BJ (cell line): ENCODE results near the gene MARK3. TPM values are rescaled to one million over a fixed set of nuclear protein-coding genes. Genes with fewer than 3 reads are reported as not detected.
A peak's percentile ranks its signal among the peaks of the same experiment; 100 is the strongest.

Experiments
- CTCF ChIA-PET: fragments of 350-600 bp; formaldehyde crosslinking; extraction: SDS; loops from one replicate; lab custom pipeline; 2021; ENCODE audit warnings: antibody characterized with exemption, inconsistent platforms; lab: Yijun Ruan, JAX
- POLR2A ChIA-PET: fragments of 300-600 bp; sonication (Branson Sonifier 250); formaldehyde crosslinking; extraction: SDS; loops from one replicate; lab custom pipeline; 2021; ENCODE audit warnings: antibody characterized with exemption; lab: Charles Lee
- DNase-seq: peaks from one replicate; pipeline ENCODE4 v3.0.0-alpha.2; 2011; ENCODE audit warnings: low read depth
- H3K27me3 ChIP-seq: 2 replicates; pipeline ENCODE4 v1.6.0; 2011; ENCODE audit warnings: low read length; ENCODE audit not compliant: control insufficient read depth, insufficient read depth
- H3K36me3 ChIP-seq: 2 replicates; pipeline ENCODE4 v1.5.1; 2011; ENCODE audit warnings: low read length; ENCODE audit not compliant: control insufficient read depth, insufficient read depth
- H3K4me3 ChIP-seq: 2 replicates; pipeline ENCODE4 v1.5.1; 2011; ENCODE audit warnings: low read depth, mild to moderate bottlenecking, control low read depth, low read length
- polyA plus RNA-seq: library from polyadenylated mRNA; depleted of rRNA; stranded (reverse); fragments of >200 nt; gene quantifications from 2 replicates; pipeline ENCODE4 v1.2.3, GENCODE V29; 2011
- TF ChIP-seq, protein P1 (sequence below): IDR thresholded peaks from 2 replicates; pipeline ENCODE4 v1.5.1; 2011; ENCODE audit warnings: low read depth, mild to moderate bottlenecking, control low read depth, inconsistent platforms, low read length, moderate library complexity; ENCODE audit not compliant: insufficient read depth

Gene MARK3
- polyA plus RNA-seq, 1 experiment: 73.9 TPM

DNA sequence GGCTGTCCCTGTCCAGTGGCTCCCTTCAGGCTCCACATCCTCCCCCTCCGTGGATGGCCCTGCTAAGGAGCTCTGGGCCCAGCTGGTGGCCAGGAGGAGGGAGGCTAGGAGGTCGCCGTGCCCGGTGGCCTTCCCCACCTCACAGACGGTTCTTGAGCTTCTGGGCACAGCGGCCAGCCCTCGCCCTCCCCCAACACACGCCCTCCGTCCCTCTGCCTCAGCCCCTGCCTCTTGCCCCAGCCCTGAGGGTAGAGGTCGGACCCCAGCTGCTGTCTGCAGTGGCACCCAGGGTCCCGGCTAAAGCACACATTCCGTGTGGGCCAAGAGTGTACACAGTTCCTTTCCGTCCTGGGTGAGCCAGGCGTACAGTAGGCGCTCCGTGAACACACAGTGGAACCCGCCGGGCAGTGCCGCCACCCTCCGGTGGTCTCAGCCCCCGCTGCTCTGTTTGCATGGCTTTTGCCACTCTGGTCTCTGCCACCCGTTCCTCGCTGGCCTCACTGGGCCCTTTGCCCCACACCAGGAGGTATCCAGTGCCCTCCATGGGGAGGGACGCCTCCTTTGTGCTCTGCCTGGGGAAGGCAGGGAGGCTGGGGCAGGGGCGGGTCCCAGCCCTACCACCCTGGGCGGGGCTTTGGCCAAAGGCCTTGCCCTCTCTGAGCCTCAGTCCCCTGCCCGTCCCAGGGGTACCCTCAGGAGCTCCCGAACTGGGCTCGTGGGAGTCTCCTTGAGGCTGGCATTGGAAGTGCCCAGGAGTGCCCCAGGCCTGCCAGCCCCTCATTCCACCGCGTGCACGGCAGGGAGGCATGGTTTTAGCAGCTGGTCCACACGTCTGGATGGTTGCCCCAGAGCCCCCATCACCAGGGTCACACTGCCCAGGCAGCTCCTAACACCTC lies 156.7 kb downstream of the MARK3 start:
- ChIA-PET POLR2A (no interaction called here), CTCF (interaction anchor here (0.6 to 15.2 kb wide), 6 partner anchors 11 to 51 kb away, joined by 3 to 228 read pairs (median 12); partner anchors contain the start of genes CKB and TRMT61A)
- TF ChIP-seq, protein P1, sequence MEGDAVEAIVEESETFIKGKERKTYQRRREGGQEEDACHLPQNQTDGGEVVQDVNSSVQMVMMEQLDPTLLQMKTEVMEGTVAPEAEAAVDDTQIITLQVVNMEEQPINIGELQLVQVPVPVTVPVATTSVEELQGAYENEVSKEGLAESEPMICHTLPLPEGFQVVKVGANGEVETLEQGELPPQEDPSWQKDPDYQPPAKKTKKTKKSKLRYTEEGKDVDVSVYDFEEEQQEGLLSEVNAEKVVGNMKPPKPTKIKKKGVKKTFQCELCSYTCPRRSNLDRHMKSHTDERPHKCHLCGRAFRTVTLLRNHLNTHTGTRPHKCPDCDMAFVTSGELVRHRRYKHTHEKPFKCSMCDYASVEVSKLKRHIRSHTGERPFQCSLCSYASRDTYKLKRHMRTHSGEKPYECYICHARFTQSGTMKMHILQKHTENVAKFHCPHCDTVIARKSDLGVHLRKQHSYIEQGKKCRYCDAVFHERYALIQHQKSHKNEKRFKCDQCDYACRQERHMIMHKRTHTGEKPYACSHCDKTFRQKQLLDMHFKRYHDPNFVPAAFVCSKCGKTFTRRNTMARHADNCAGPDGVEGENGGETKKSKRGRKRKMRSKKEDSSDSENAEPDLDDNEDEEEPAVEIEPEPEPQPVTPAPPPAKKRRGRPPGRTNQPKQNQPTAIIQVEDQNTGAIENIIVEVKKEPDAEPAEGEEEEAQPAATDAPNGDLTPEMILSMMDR: 0 out of 2 replicates have a peak, but pooled peaks have one; percentile 7
- no peaks in the 10 kb centered on the region for H3K27me3 ChIP-seq
- no peak overlapping the region for H3K4me3 ChIP-seq
- no peak for DNase-seq
- no peaks in the 10 kb centered on the region; the same call in 1 of the 2 replicates for H3K36me3 ChIP-seq

DNA sequence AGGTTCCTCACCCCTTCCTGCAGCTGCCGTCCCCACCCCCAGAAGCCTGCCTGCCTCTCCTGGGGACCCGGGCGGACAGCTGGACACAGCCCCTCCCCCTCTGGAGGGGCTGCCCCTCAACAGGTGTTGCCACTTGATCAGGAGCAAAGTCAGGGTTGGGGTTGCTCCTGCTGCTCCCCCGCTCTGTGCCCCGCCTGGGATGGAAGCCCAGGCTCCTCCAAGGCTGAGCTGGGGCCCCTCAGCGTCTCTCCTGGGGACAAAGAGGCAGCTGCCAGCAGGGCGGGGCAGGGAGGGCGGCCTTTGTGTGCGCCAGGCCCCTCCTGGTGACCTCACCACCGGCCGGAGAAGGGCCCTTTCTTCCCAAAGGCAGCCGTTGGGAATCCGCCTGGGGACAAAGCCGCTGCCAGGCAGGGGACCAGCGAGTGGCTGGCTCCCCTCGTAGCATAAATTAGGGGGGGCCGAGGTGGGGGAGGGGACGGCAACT lies 157.4 kb downstream of the MARK3 start:
- H3K4me3 ChIP-seq: no peak overlapping the region
- CTCF ChIA-PET: interaction anchor here (1.1 to 15.2 kb wide), 4 partner anchors 10 to 41 kb away, joined by 4 to 228 read pairs (median 53); partner anchors contain the start of gene CKB
- H3K36me3 ChIP-seq: no peaks in the 10 kb centered on the region
- DNase-seq: no peak
- H3K27me3 ChIP-seq: no peaks in the 10 kb centered on the region
- TF ChIP-seq, protein P1: no peak
- POLR2A ChIA-PET: no interaction called here

DNA sequence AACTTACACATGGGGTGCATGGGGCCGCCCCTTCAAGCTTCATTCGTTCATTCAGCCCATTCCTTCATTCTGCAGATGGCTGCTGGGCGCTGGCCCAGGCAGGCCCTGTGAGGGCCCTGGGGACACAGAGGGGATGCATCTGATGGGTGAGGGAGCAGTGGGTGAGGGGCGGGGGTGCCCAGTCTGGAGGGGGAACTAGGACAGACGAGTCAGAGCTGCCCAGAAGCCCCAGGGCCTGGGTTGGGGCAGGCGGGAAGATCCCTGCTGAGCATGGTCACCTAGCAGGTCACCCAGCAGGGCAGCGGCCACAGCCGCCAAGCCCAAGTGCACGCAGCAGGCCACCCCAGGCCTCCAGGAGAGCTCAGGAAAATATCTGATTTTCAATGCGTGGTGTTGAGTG lies 157.9 kb downstream of the MARK3 start:
- ChIA-PET CTCF (interaction anchor here (1.1 to 15.2 kb wide), 4 partner anchors 9 to 42 kb away, joined by 4 to 228 read pairs (median 53); partner anchors contain the start of gene CKB), POLR2A (no interaction called here)
- TF ChIP-seq, protein P1: no peak
- no peaks in the 10 kb centered on the region for H3K27me3 ChIP-seq
- DNase-seq: no peak
- no peak overlapping the region for H3K4me3 ChIP-seq
- no peaks in the 10 kb centered on the region for H3K36me3 ChIP-seq

DNA sequence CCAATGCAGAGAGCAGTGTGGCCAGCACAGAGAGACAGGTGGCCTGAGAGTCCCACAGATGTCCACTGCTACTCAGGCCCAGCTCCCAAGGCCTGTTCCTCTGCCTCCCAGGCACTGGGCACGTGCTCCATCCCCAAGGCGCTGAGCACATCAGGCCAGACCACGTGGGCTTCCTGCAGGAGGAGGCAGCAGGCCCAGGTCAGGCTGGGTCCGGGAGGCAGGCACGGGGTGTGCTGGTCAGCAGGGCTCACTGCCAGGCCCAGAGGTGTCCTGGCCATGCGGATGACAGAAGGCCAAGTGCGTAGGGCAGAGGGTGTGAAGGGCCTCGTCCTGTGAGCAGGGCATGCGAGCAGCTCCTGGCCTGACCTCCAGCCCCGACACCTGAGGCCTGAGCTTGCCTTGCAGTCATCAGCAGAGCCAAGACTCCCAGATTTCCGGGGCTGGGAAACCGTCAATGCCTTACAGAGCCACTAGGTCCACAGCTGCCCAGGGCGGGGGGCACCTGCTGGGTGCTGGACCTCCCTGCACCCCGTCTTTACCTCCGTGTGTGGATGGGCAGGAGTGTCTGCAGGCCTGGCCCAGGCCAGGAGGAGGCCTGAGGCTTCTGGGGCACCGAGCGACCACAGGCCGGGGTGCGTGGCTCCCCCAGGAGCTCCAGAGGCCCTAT lies 158.6 kb downstream of the MARK3 start:
- no peak for DNase-seq
- Histone ChIP-seq H3K36me3 (no peaks in the 10 kb centered on the region), H3K27me3 (no peaks in the 10 kb centered on the region), H3K4me3 (no peak overlapping the region)
- POLR2A ChIA-PET: no interaction called here
- CTCF ChIA-PET: interaction anchor here (1.1 to 15.2 kb wide), 4 partner anchors 9 to 43 kb away, joined by 3 to 228 read pairs (median 53); partner anchors contain the start of gene CKB
- TF ChIP-seq, protein P1: no peak
